Bone marrow (tissue), 2 donors: ENCODE data around the gene ANKRD20A1.
"Not testable (repeated sequence)": the region's sequence is repeated elsewhere in the genome, so short reads cannot be mapped to it uniquely, and the experiment has no call there.

Experiments used
- DNase-seq, 2 donors: peaks; one replicate each; lab custom pipeline; 2025; lab: John Stamatoyannopoulos, UW

ANKRD20A1 gene

GRCh38 chr9:67858871-67859270, at the start of gene ANKRD20A1:
TSS of gene ANKRD20A1 (plus strand) at chr9:67858931. CDS start at chr9:67859427, 496 bp downstream.
- DNase-seq: not testable (repeated sequence)

- not testable (repeated sequence) for DNase-seq
Observed at GRCh38 chr9:67832088-67832487, 26.6 kb upstream of the ANKRD20A1 start.
